Measurements from ENCODE around the gene RELN. TPM values are rescaled to one million over a fixed set of nuclear protein-coding genes. Genes with fewer than 3 reads are reported as not detected.

Gene RELN
- total RNA-seq, 1 experiment from 2014 or later = 0.20 TPM

DNA sequence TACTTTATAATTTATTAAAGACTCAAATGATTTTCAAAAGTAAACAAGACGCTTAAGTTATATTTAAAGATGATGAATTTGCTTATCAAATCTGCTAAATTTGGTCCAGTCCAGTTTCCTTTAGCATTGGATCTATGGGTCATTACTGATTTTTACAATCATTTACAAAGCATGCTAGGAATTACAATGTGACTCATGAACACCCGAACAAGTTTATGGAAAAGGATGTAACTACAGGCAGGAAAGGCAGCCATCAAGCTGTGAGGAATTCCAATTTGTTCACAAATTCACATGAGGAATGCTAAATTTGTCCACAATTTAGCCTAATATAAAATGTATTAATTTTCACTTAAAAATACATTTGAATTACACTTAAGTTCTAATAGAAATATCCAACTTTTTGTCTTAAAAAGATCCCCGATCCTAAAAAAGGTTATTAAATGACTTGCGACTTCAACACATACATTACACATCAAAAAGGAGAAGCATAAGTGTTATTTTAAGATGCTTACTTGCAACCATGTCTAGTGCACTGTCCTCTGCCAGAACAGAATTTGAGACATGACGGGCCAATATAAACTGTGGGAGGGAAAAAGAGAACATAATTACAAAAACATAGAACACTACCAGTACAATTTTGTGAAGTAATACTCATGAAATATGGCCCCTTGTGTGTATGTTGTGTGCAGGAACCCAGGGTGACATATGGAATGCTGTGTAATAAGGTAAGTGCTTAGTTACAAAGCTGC lies 349.3 kb downstream of the RELN start:
- DNase-seq (ENCODE audit: low read depth, low spot score) = no peak
- CTCF ChIA-PET = no interaction called here
- H3K9me3 ChIP-seq (ENCODE audit: control insufficient read depth in 1 of 2, insufficient read depth in 1 of 2, low read depth in 1 of 2, low read length in 2 of 2) = no peaks in the 10 kb centered on the region
- no peak overlapping the region for H3K9ac ChIP-seq (ENCODE audit: low read length)
- H3K27ac ChIP-seq (ENCODE audit: low read depth, low read length) = no peak overlapping the region
- ATAC-seq = no peak
- POLR2A ChIA-PET = no interaction called here
- TF ChIP-seq POLR2A (IDR thresholded peaks at IDR 0.05; ENCODE audit: borderline replicate concordance, extremely low read depth, insufficient read depth, insufficient read length) (no peak), SIN3A (IDR thresholded peaks at IDR 0.05; ENCODE audit: low read depth) (no peak), YY1 (IDR thresholded peaks at IDR 0.05; ENCODE audit: extremely low read depth, insufficient replicate concordance, low read depth, low read length) (no peak), ZFX (IDR thresholded peaks at IDR 0.05) (no peak), SP1 (IDR thresholded peaks at IDR 0.05; ENCODE audit: low read depth) (no peak)
- TF ChIP-seq, protein P1, sequence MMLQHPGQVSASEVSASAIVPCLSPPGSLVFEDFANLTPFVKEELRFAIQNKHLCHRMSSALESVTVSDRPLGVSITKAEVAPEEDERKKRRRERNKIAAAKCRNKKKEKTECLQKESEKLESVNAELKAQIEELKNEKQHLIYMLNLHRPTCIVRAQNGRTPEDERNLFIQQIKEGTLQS (IDR thresholded peaks at IDR 0.05) = no peak
- peaks cover 4% of the 10 kb centered on the region; the same call in 1 of the 2 replicates for H3K27me3 ChIP-seq (ENCODE audit: insufficient read depth, low read length)
- intact Hi-C loops (cut with micrococcal nuclease) = no loop called here
- no peaks in the 10 kb centered on the region for H4K20me1 ChIP-seq (ENCODE audit: insufficient read depth)
- H3K9me2 ChIP-seq (ENCODE audit: insufficient read depth) = no peaks in the 10 kb centered on the region
- no peaks in the 10 kb centered on the region for H3K4me1 ChIP-seq (ENCODE audit: control insufficient read depth in 1 of 2, insufficient read depth in 2 of 2, low read length in 2 of 2)
- H3K4me2 ChIP-seq (ENCODE audit: low read length) = no peak overlapping the region
- no peaks in the 10 kb centered on the region for H3K36me3 ChIP-seq (ENCODE audit: control insufficient read depth in 1 of 2, insufficient read depth in 2 of 2, low read length in 2 of 2)
- H3K79me2 ChIP-seq (ENCODE audit: insufficient read depth, low read length) = no peaks in the 10 kb centered on the region
- no peak overlapping the region for H2AFZ ChIP-seq (ENCODE audit: low read depth, low read length, poor library complexity, severe bottlenecking)
- RAD21 ChIA-PET (ENCODE audit: low non-redundant PET in 1 of 2, low total read pairs in 2 of 2, uncharacterized antibody in 2 of 2, unreplicated experiment in 2 of 2) = no interaction called here
- H3K4me3 ChIP-seq (replicated peaks in 1 of 2; ENCODE audit: low read depth in 1 of 2, low read length in 2 of 2) = no peak overlapping the region
- no TSS peak for BruUV-seq (replicated peaks)

DNA sequence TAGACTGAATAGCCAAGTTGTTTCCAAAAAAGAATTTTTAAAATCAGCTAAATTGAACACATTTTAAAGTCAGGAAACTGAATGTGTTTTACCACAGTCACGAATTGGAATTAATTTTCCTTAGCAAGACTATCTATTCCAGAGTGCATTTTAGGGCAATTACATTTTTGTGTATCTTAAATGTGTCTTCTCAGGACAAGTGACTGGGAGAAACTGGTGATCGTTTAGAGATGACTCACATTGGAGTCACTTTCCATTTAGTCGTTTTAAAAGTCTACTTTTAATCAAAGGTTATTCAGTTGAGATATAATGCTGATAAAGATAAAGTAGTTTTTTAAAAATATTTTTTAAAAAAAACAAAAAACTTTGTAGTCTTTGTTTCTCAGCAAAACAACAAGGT lies 351.7 kb downstream of the RELN start:
- no peak overlapping the region for H3K27ac ChIP-seq (ENCODE audit: low read depth, low read length)
- ChIA-PET POLR2A (no interaction called here), CTCF (no interaction called here), RAD21 (ENCODE audit: low non-redundant PET in 1 of 2, low total read pairs in 2 of 2, uncharacterized antibody in 2 of 2, unreplicated experiment in 2 of 2) (no interaction called here)
- no peak overlapping the region for H3K4me3 ChIP-seq (replicated peaks in 1 of 2; ENCODE audit: low read depth in 1 of 2, low read length in 2 of 2)
- no peak overlapping the region for H2AFZ ChIP-seq (ENCODE audit: low read depth, low read length, poor library complexity, severe bottlenecking)
- no peaks in the 10 kb centered on the region for H3K36me3 ChIP-seq (ENCODE audit: control insufficient read depth in 1 of 2, insufficient read depth in 2 of 2, low read length in 2 of 2)
- DNase-seq (ENCODE audit: low read depth, low spot score) = no peak
- TF ChIP-seq POLR2AphosphoS5 (IDR thresholded peaks at IDR 0.05; ENCODE audit: low read depth, low read length) = no peak
- TF ChIP-seq, protein P2, sequence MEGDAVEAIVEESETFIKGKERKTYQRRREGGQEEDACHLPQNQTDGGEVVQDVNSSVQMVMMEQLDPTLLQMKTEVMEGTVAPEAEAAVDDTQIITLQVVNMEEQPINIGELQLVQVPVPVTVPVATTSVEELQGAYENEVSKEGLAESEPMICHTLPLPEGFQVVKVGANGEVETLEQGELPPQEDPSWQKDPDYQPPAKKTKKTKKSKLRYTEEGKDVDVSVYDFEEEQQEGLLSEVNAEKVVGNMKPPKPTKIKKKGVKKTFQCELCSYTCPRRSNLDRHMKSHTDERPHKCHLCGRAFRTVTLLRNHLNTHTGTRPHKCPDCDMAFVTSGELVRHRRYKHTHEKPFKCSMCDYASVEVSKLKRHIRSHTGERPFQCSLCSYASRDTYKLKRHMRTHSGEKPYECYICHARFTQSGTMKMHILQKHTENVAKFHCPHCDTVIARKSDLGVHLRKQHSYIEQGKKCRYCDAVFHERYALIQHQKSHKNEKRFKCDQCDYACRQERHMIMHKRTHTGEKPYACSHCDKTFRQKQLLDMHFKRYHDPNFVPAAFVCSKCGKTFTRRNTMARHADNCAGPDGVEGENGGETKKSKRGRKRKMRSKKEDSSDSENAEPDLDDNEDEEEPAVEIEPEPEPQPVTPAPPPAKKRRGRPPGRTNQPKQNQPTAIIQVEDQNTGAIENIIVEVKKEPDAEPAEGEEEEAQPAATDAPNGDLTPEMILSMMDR (IDR thresholded peaks at IDR 0.05 in 2 of 3, conservative IDR thresholded peaks at IDR 0.05 in 1 of 3; ENCODE audit: borderline replicate concordance in 1 of 3, insufficient read depth in 1 of 3, low read depth in 2 of 3, low read length in 2 of 3) = no peak
- no peak for TF ChIP-seq EZH2 (IDR thresholded peaks at IDR 0.05)
- TF ChIP-seq JUND (IDR thresholded peaks at IDR 0.05) = no peak
- TF ChIP-seq ZNF274 (IDR thresholded peaks at IDR 0.05; ENCODE audit: low read depth, low read length) = no peak
- TF ChIP-seq SP1 (IDR thresholded peaks at IDR 0.05; ENCODE audit: low read depth) = no peak
- TF ChIP-seq RAD21 (IDR thresholded peaks at IDR 0.05; ENCODE audit: low read depth) = no peak
- TF ChIP-seq FOSL1 (IDR thresholded peaks at IDR 0.05; ENCODE audit: low read depth) = no peak
- no peak for TF ChIP-seq CEBPB (IDR thresholded peaks at IDR 0.05; ENCODE audit: low read depth)
- TF ChIP-seq, protein P3, sequence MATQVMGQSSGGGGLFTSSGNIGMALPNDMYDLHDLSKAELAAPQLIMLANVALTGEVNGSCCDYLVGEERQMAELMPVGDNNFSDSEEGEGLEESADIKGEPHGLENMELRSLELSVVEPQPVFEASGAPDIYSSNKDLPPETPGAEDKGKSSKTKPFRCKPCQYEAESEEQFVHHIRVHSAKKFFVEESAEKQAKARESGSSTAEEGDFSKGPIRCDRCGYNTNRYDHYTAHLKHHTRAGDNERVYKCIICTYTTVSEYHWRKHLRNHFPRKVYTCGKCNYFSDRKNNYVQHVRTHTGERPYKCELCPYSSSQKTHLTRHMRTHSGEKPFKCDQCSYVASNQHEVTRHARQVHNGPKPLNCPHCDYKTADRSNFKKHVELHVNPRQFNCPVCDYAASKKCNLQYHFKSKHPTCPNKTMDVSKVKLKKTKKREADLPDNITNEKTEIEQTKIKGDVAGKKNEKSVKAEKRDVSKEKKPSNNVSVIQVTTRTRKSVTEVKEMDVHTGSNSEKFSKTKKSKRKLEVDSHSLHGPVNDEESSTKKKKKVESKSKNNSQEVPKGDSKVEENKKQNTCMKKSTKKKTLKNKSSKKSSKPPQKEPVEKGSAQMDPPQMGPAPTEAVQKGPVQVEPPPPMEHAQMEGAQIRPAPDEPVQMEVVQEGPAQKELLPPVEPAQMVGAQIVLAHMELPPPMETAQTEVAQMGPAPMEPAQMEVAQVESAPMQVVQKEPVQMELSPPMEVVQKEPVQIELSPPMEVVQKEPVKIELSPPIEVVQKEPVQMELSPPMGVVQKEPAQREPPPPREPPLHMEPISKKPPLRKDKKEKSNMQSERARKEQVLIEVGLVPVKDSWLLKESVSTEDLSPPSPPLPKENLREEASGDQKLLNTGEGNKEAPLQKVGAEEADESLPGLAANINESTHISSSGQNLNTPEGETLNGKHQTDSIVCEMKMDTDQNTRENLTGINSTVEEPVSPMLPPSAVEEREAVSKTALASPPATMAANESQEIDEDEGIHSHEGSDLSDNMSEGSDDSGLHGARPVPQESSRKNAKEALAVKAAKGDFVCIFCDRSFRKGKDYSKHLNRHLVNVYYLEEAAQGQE (IDR thresholded peaks at IDR 0.05; ENCODE audit: low read depth) = no peak
- TF ChIP-seq, protein P1 (IDR thresholded peaks at IDR 0.05) = no peak
- no peak for TF ChIP-seq EGR1 (IDR thresholded peaks at IDR 0.05; ENCODE audit: low read depth)
- no peaks in the 10 kb centered on the region for H3K79me2 ChIP-seq (ENCODE audit: insufficient read depth, low read length)
- H3K27me3 ChIP-seq (ENCODE audit: insufficient read depth, low read length) = peaks cover 8% of the 10 kb centered on the region; the same call in 1 of the 2 replicates
- no peaks in the 10 kb centered on the region for H4K20me1 ChIP-seq (ENCODE audit: insufficient read depth)
- H3K9me2 ChIP-seq (ENCODE audit: insufficient read depth) = no peaks in the 10 kb centered on the region
- no TSS peak for BruUV-seq (replicated peaks)
- H3K4me2 ChIP-seq (ENCODE audit: low read length) = no peak overlapping the region
- ATAC-seq = no peak
- H3K9ac ChIP-seq (ENCODE audit: low read length) = no peak overlapping the region
- intact Hi-C loops (cut with micrococcal nuclease) = no loop called here
- no peaks in the 10 kb centered on the region for H3K4me1 ChIP-seq (ENCODE audit: control insufficient read depth in 1 of 2, insufficient read depth in 2 of 2, low read length in 2 of 2)
- H3K9me3 ChIP-seq (ENCODE audit: control insufficient read depth in 1 of 2, insufficient read depth in 1 of 2, low read depth in 1 of 2, low read length in 2 of 2) = no peaks in the 10 kb centered on the region

All from HCT116 (cell line).